SK-N-SH treated with all-trans-retinoic acid at 6 μM for 48 hours (cell line): Measurements from ENCODE around the gene LRRC8E.
"Not testable (repeated sequence)": the region's sequence is repeated elsewhere in the genome, so short reads cannot be mapped to it uniquely, and the experiment has no call there.

Experiments used
- ATAC-seq: fragments of 200-7000 bp; cut with Tn5 transposase; 3 replicates; pipeline ENCODE4 v1.9.1; 2020; ENCODE audit warnings: mild to moderate bottlenecking, moderate library complexity
- ARNTL ChIP-seq: fragments of 450-650 bp; formaldehyde crosslinking; IDR thresholded peaks from 2 replicates; pipeline ENCODE4 v1.5.0; 2020; ENCODE audit warnings: low read depth, mild to moderate bottlenecking, moderate library complexity, borderline replicate concordance
- BACH2 ChIP-seq: fragments of 250-450 bp; sonication (Bioruptor Pico); IDR thresholded peaks from 2 replicates; pipeline ENCODE4 v1.9.0; 2021; ENCODE audit warnings: mild to moderate bottlenecking, borderline replicate concordance
- CREB5 ChIP-seq: fragments of 250-450 bp; sonication (Bioruptor Pico); IDR thresholded peaks from 2 replicates; pipeline ENCODE4 v1.5.1; 2020; ENCODE audit warnings: low read depth, mild to moderate bottlenecking, moderate library complexity
- CSDC2 ChIP-seq: fragments of 250-450 bp; sonication (Bioruptor Pico); IDR thresholded peaks from 2 replicates; pipeline ENCODE4 v1.5.0; 2020; ENCODE audit warnings: mild to moderate bottlenecking, moderate library complexity
- ESRRG ChIP-seq: fragments of 250-450 bp; sonication (Bioruptor Pico); IDR thresholded peaks from 2 replicates; pipeline ENCODE4 v1.6.1; 2021; ENCODE audit warnings: mild to moderate bottlenecking
- GLIS3 ChIP-seq: fragments of 250-450 bp; sonication (Bioruptor Pico); IDR thresholded peaks from 2 replicates; pipeline ENCODE4 v1.5.0; 2020; ENCODE audit warnings: mild to moderate bottlenecking, moderate library complexity
- OSR1 ChIP-seq: fragments of 250-450 bp; sonication (Bioruptor Pico); IDR thresholded peaks from 2 replicates; pipeline ENCODE4 v1.8.0; 2022; ENCODE audit warnings: moderate library complexity, mild to moderate bottlenecking, inconsistent platforms
- PATZ1 ChIP-seq: fragments of 250-450 bp; sonication (Bioruptor Pico); IDR thresholded peaks from 2 replicates; pipeline ENCODE4 v1.8.0; 2020; ENCODE audit warnings: mild to moderate bottlenecking, moderate library complexity, borderline replicate concordance
- RARB ChIP-seq: fragments of 250-450 bp; sonication (Bioruptor Pico); IDR thresholded peaks from 2 replicates; pipeline ENCODE4 v1.8.0; 2021; ENCODE audit warnings: mild to moderate bottlenecking, moderate library complexity
- SNAI2 ChIP-seq: fragments of 250-450 bp; sonication (Bioruptor Pico); IDR thresholded peaks from 2 replicates; pipeline ENCODE4 v1.5.0; 2020; ENCODE audit warnings: mild to moderate bottlenecking, moderate library complexity
- TCF4 ChIP-seq: fragments of 250-450 bp; sonication (Bioruptor Pico); IDR thresholded peaks from 2 replicates; pipeline ENCODE4 v1.8.0; 2021; ENCODE audit warnings: mild to moderate bottlenecking, moderate library complexity, borderline replicate concordance
- TOX ChIP-seq: fragments of 250-450 bp; sonication (Bioruptor Pico); IDR thresholded peaks from 2 replicates; pipeline ENCODE4 v1.8.0; 2021; ENCODE audit warnings: mild to moderate bottlenecking, moderate library complexity, borderline replicate concordance
- TSHZ2 ChIP-seq: fragments of 250-450 bp; sonication (Bioruptor Pico); IDR thresholded peaks from 2 replicates; pipeline ENCODE4 v1.5.0; 2020; ENCODE audit warnings: mild to moderate bottlenecking, moderate library complexity
- ZC3H10 ChIP-seq: fragments of 250-450 bp; sonication (Bioruptor Pico); IDR thresholded peaks from 2 replicates; pipeline ENCODE4 v1.5.1; 2021; ENCODE audit warnings: mild to moderate bottlenecking, moderate library complexity
- ZFP3 ChIP-seq: fragments of 250-450 bp; sonication (Bioruptor Pico); IDR thresholded peaks from 2 replicates; pipeline ENCODE4 v1.5.0; 2020; ENCODE audit warnings: mild to moderate bottlenecking, moderate library complexity
- ZFP30 ChIP-seq: fragments of 450-650 bp; formaldehyde crosslinking; IDR thresholded peaks from 2 replicates; pipeline ENCODE4 v1.5.0; 2022; ENCODE audit warnings: mild to moderate bottlenecking, moderate library complexity
- ZNF565 ChIP-seq: fragments of 450-650 bp; formaldehyde crosslinking; conservative IDR thresholded peaks from 2 replicates; pipeline ENCODE4 v1.5.0; 2020; ENCODE audit warnings: low read depth, mild to moderate bottlenecking, moderate library complexity
- ZNF70 ChIP-seq: fragments of 450-650 bp; formaldehyde crosslinking; IDR thresholded peaks from 2 replicates; pipeline ENCODE4 v1.5.0; 2020; ENCODE audit warnings: mild to moderate bottlenecking, moderate library complexity
- ZNF8 ChIP-seq: fragments of 450-650 bp; formaldehyde crosslinking; IDR thresholded peaks from 2 replicates; pipeline ENCODE4 v1.5.0; 2020; ENCODE audit warnings: mild to moderate bottlenecking, moderate library complexity
- TF ChIP-seq, protein P1 (sequence below): fragments of 250-450 bp; sonication (Bioruptor Pico); IDR thresholded peaks from 2 replicates; pipeline ENCODE4 v1.5.1; 2021; ENCODE audit warnings: mild to moderate bottlenecking, moderate library complexity

LRRC8E gene

GRCh38 chr19:7928741-7929701 lies 40.7 kb downstream of the LRRC8E start (continued):
- TF ChIP-seq CREB5 (CRISPR knock-in tag) (no peak), TCF4 (CRISPR knock-in tag) (no peak), TOX (CRISPR knock-in tag) (no peak)
- TF ChIP-seq, all 23 proteins: peak for 0

DNA sequence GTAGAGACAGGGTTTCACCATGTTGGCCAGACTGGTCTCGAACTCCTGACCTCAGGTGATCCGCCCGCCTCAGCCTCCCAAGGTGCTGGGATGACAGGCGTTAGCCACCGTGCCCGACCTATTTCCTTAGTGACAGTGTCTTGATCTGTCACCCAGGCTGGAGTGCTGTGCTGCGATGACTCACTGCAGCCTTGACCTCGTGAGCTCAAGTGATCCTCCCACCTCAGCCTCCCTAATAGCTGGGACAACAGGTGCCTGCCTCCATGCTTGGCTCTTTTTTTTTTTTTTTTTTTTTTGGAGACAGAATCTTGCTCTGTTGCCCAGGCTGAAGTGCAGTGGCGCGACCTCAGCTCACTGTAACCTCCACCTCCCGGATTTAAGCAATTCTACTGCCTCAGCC lies 41.7 kb downstream of the LRRC8E start:
- ATAC-seq, result not testable (repeated sequence)

- ATAC-seq, result no peak
- TF ChIP-seq CSDC2 (CRISPR knock-in tag), result no peak
- TF ChIP-seq TSHZ2 (CRISPR knock-in tag), result no peak
- TF ChIP-seq ZFP3 (CRISPR knock-in tag), result no peak
Observed at GRCh38 chr19:7930765-7931164, 42.5 kb downstream of the LRRC8E start.

GRCh38 chr19:7931221-7932061 lies 43.1 kb downstream of the LRRC8E start:
- no peak for TF ChIP-seq ZC3H10 (CRISPR knock-in tag)
- TF ChIP-seq ESRRG, result no peak
- TF ChIP-seq ZFP3 (CRISPR knock-in tag), result no peak
- no peak for TF ChIP-seq TCF4 (CRISPR knock-in tag)
- TF ChIP-seq SNAI2 (CRISPR knock-in tag), result no peak
- no peak for TF ChIP-seq CSDC2 (CRISPR knock-in tag)
- TF ChIP-seq, all 23 proteins: peak for 0
- ATAC-seq, result no peak

DNA sequence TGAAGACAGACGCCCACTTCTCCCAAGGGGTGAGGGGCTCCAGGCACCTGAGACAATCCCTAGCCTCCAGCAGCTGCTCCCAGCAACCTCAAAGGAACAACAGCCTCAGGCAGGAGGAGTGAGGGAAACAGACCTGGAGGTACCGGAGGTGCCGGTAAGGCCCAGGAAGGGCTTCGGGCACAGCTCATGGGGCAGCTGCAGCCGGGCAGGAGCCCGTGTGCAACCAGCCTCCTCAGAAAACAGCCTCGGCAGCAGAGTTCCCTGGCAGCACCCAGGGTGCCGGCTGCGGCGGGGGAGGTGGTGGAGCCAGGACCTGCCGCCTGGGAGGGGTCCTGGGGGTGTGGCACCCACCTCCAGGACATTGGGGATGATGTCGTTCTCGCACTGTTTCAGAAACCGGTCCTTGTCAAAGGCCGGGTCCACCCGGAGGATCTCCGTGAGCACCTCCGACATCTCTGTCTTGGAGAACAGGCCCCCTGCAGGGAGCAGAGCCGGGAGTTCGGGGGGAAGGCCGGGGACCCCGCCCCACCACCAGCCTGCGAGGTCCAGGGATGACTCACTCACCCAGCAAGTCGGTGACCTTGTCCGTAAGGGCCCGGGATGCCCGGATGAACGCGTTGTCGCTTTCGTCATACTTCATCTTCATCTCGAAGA lies 44.1 kb downstream of the LRRC8E start:
- TF ChIP-seq ZFP3 (CRISPR knock-in tag) (peak; percentile 96), OSR1 (CRISPR knock-in tag) (no peak)
- TF ChIP-seq, all 23 proteins: peak for 1
- ATAC-seq, result no peak

DNA sequence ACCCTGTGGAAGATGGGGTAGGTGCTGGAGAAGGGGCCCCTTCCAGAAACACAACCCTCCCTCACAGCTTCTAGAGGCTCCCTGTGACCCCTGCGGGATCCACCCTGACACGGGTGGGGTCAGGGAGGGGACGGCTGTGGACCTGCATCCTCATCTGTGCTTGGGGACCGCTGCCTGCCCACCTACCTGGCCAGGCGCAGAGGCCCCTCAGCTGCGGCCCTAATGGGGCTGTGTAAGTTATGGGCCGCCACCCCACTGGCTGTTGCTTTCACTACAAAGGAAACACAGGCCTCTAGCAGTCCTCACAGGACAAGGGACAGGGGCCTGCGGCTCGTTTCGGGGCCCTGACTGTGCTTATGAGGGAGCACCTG lies 44.6 kb downstream of the LRRC8E start:
- ATAC-seq, result no peak
- TF ChIP-seq ESRRG (no peak), ZNF565 (CRISPR knock-in tag) (no peak), BACH2 (no peak), ZFP30 (CRISPR knock-in tag) (no peak), PATZ1 (no peak), RARB (CRISPR knock-in tag) (no peak), ZNF70 (CRISPR knock-in tag) (no peak), ZNF8 (CRISPR knock-in tag) (no peak), TSHZ2 (CRISPR knock-in tag) (no peak), GLIS3 (CRISPR knock-in tag) (no peak), CSDC2 (CRISPR knock-in tag) (no peak), TOX (CRISPR knock-in tag) (no peak), ARNTL (CRISPR knock-in tag) (no peak)
- TF ChIP-seq, protein P1, sequence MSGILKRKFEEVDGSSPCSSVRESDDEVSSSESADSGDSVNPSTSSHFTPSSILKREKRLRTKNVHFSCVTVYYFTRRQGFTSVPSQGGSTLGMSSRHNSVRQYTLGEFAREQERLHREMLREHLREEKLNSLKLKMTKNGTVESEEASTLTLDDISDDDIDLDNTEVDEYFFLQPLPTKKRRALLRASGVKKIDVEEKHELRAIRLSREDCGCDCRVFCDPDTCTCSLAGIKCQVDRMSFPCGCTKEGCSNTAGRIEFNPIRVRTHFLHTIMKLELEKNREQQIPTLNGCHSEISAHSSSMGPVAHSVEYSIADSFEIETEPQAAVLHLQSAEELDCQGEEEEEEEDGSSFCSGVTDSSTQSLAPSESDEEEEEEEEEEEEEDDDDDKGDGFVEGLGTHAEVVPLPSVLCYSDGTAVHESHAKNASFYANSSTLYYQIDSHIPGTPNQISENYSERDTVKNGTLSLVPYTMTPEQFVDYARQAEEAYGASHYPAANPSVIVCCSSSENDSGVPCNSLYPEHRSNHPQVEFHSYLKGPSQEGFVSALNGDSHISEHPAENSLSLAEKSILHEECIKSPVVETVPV (CRISPR knock-in tag), result no peak
